ENCODE results near the gene ADAMTS5. TPM values are rescaled to one million over a fixed set of nuclear protein-coding genes. Genes with fewer than 3 reads are reported as not detected.
A peak's percentile ranks its signal among the peaks of the same experiment; 100 is the strongest.

The ADAMTS5 gene
- total RNA-seq, 6 experiments from 2014 or later: 5.5 to 13.7 (median 6.7) TPM

DNA sequence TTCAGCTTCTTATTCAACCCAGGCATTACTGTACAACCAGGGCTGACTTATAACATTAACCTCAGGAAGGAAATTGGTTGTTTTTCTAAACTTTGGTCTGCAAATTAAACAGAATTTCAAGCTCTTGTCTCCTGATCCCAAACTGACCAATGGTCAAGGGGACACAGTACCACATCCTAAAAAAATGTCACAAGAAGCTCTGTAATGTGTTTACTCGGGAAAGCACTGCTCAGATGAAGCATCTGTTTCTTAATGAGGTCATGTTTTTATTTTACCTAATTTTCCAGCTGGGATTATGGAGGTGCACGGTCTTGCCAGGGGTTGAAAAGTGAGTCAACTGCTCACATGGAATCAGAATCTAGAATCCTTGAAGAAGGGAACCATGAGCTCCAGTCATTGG, 18.7 kb downstream of the ADAMTS5 start:
- Mint-ChIP-seq H3K4me1 (ENCODE audit: low read depth) (peaks cover 32% of the 10 kb centered on the region), H3K27ac (no peak overlapping the region), H3K4me3 (no peak overlapping the region), H3K36me3 (ENCODE audit: low read depth) (peaks cover 7% of the 10 kb centered on the region; the same call in 1 of the 2 replicates), H3K9me3 (no peaks in the 10 kb centered on the region), H3K27me3 (ENCODE audit: insufficient read depth) (no peaks in the 10 kb centered on the region)
- DNase-seq: peak; percentile 22
- TF ChIP-seq, protein P1, sequence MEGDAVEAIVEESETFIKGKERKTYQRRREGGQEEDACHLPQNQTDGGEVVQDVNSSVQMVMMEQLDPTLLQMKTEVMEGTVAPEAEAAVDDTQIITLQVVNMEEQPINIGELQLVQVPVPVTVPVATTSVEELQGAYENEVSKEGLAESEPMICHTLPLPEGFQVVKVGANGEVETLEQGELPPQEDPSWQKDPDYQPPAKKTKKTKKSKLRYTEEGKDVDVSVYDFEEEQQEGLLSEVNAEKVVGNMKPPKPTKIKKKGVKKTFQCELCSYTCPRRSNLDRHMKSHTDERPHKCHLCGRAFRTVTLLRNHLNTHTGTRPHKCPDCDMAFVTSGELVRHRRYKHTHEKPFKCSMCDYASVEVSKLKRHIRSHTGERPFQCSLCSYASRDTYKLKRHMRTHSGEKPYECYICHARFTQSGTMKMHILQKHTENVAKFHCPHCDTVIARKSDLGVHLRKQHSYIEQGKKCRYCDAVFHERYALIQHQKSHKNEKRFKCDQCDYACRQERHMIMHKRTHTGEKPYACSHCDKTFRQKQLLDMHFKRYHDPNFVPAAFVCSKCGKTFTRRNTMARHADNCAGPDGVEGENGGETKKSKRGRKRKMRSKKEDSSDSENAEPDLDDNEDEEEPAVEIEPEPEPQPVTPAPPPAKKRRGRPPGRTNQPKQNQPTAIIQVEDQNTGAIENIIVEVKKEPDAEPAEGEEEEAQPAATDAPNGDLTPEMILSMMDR (IDR thresholded peaks at IDR 0.05): no peak

GRCh38 chr21:26946744-26947446, 20.0 kb downstream of the ADAMTS5 start:
- Mint-ChIP-seq H3K27ac (no peak overlapping the region), H3K4me1 (ENCODE audit: low read depth) (peaks cover 35% of the 10 kb centered on the region), H3K27me3 (ENCODE audit: insufficient read depth) (no peaks in the 10 kb centered on the region), H3K9me3 (no peaks in the 10 kb centered on the region), H3K4me3 (no peak overlapping the region), H3K36me3 (ENCODE audit: low read depth) (peaks cover 11% of the 10 kb centered on the region; the same call in 1 of the 2 replicates)
- TF ChIP-seq, protein P1 (IDR thresholded peaks at IDR 0.05): no peak
- DNase-seq: no peak

DNA sequence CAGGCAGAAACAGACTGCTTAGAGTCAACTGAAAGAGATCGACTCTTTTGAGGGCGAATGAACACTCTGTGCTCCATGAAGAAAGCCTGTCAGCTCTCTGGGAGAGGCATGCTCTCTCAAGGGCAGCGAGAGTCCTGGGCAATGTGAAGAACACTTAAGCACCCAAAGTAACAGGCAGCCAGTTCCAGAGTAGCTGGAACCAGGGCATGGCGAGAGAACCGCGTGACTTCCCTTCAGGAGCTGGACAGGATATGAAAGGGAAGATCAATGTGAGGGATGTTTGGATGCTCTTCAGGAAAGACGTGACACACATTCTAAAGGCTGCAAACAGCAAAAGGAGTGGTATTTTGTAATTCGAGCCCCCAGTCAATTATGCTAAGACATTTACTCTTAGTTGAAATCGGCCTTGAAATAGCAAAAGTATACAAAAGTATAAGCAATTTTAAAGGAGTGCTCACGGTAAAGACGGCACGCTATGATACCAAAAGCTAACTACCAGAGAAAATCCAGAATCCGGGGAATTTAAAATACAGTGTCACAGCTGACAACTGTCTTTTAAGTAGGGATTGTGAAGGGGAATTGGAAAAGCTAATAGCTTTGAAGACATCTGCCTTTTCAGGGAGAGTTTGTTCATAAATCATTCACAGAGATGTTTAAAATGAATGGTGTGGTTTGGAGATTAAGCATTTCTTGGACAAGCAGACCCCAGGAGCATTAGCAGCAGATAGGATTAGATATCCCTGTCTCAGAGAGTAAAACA, 20.8 kb downstream of the ADAMTS5 start:
- H3K36me3 Mint-ChIP-seq (ENCODE audit: low read depth): peaks cover 11% of the 10 kb centered on the region; the same call in 1 of the 2 replicates
- no peaks in the 10 kb centered on the region for H3K27me3 Mint-ChIP-seq (ENCODE audit: insufficient read depth)
- H3K9me3 Mint-ChIP-seq: no peaks in the 10 kb centered on the region
- peaks cover 40% of the 10 kb centered on the region for H3K4me1 Mint-ChIP-seq (ENCODE audit: low read depth)
- peak overlapping the region; percentile 27; the same call in 1 of the 2 replicates for H3K4me3 Mint-ChIP-seq
- DNase-seq: no peak
- TF ChIP-seq, protein P1 (IDR thresholded peaks at IDR 0.05): no peak
- no peak overlapping the region for H3K27ac Mint-ChIP-seq

DNA sequence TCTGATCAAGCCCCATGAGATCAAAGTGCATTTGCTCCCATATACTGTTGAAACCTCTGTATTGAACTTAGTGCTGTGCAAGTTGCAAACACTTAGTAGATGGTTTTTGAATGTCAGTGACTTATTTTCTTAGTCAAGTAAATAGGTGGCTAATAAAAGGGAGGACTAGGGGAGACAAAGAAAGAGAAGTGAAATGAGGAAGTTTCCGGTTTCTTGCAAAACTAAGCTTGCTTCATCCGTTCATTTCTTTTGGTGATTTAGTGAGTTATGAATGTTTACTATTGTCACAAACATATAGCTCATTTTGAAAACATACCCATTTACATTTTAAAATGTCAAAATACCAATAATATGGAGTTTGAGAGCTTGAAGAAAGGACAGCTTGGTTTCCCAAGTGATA, 23.0 kb downstream of the ADAMTS5 start:
- Mint-ChIP-seq H3K4me1 (ENCODE audit: low read depth) (peaks cover 62% of the 10 kb centered on the region), H3K36me3 (ENCODE audit: low read depth) (peaks cover 6% of the 10 kb centered on the region; the same call in 1 of the 2 replicates), H3K27ac (no peak overlapping the region), H3K27me3 (ENCODE audit: insufficient read depth) (no peaks in the 10 kb centered on the region), H3K4me3 (no peak overlapping the region), H3K9me3 (no peaks in the 10 kb centered on the region)
- TF ChIP-seq, protein P1 (IDR thresholded peaks at IDR 0.05): no peak
- DNase-seq: no peak

DNA sequence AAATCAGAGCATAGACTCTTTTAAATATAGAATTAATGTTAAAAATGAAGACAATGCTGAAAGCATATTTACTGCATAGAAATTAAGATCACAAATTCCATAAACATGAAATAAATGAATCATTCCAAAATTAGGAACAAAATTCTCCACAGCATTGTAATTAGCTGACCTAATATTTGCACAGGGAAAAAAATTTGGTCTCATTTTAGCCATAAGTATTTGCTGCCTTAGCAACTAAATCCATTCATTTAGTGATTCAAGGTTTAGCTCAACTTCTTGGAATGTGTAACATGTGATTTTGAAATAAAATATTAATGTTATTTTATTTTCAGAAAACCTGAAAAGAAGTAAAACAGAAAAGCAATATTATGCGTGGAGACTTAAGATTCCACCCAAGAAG, 25.5 kb downstream of the ADAMTS5 start:
- no peaks in the 10 kb centered on the region for H3K9me3 Mint-ChIP-seq
- DNase-seq: peak; percentile 55
- no peaks in the 10 kb centered on the region for H3K27me3 Mint-ChIP-seq (ENCODE audit: insufficient read depth)
- TF ChIP-seq, protein P1 (IDR thresholded peaks at IDR 0.05): no peak
- H3K4me3 Mint-ChIP-seq: no peak overlapping the region
- peaks cover 56% of the 10 kb centered on the region for H3K4me1 Mint-ChIP-seq (ENCODE audit: low read depth)
- peaks cover 10% of the 10 kb centered on the region; the same call in 1 of the 2 replicates for H3K36me3 Mint-ChIP-seq (ENCODE audit: low read depth)
- peak overlapping the region; percentile 32; the same call in 1 of the 2 replicates for H3K27ac Mint-ChIP-seq
